Activated T-cell treated with anti-CD3 and anti-CD28 coated beads, Interleukin-2, amount 50 U/mL, for 24 hours (primary cell): ENCODE results near the gene SLX4IP.

Experiments
- DNase-seq: peaks from one replicate; pipeline ENCODE4 v3.0.0-alpha.2; 2020
- H3K27ac Mint-ChIP-seq: 2 replicates; pipeline ENCODE4 v1.8.0; 2020; ENCODE audit warnings: mild to moderate bottlenecking, mixed read lengths
- H3K27me3 Mint-ChIP-seq: 2 replicates; pipeline ENCODE4 v1.8.0; 2020; ENCODE audit warnings: mixed read lengths
- H3K36me3 Mint-ChIP-seq: 2 replicates; pipeline ENCODE4 v1.8.0; 2020; ENCODE audit warnings: low read depth, mixed read lengths
- H3K4me1 Mint-ChIP-seq: 2 replicates; pipeline ENCODE4 v1.8.0; 2020; ENCODE audit warnings: low read depth, mixed read lengths
- H3K4me3 Mint-ChIP-seq: 2 replicates; pipeline ENCODE4 v1.8.0; 2020; ENCODE audit warnings: mild to moderate bottlenecking, moderate library complexity, mixed read lengths
- H3K9me3 Mint-ChIP-seq: 2 replicates; pipeline ENCODE4 v1.8.0; 2020; ENCODE audit warnings: mixed read lengths

The SLX4IP gene

GRCh38 chr20:10647909-10648308 is 212.8 kb downstream of the SLX4IP start:
- no peak overlapping the region for H3K4me3 Mint-ChIP-seq
- H3K36me3 Mint-ChIP-seq, result no peaks in the 10 kb centered on the region
- no peak overlapping the region for H3K27ac Mint-ChIP-seq
- H3K27me3 Mint-ChIP-seq, result peaks cover 50% of the 10 kb centered on the region
- no peak for DNase-seq
- H3K9me3 Mint-ChIP-seq, result no peaks in the 10 kb centered on the region
- H3K4me1 Mint-ChIP-seq, result no peaks in the 10 kb centered on the region

- Mint-ChIP-seq H3K27me3 (peaks cover 51% of the 10 kb centered on the region), H3K27ac (no peak overlapping the region), H3K9me3 (no peaks in the 10 kb centered on the region), H3K4me3 (no peak overlapping the region), H3K36me3 (no peaks in the 10 kb centered on the region), H3K4me1 (no peaks in the 10 kb centered on the region)
- DNase-seq, result no peak
Observed at GRCh38 chr20:10648651-10649050, 213.5 kb downstream of the SLX4IP start.

- Mint-ChIP-seq H3K4me1 (no peaks in the 10 kb centered on the region), H3K4me3 (no peak overlapping the region), H3K27me3 (peaks cover 57% of the 10 kb centered on the region), H3K36me3 (no peaks in the 10 kb centered on the region), H3K9me3 (no peaks in the 10 kb centered on the region), H3K27ac (no peak overlapping the region)
- no peak for DNase-seq
Observed at GRCh38 chr20:10649080-10649796, 214.1 kb downstream of the SLX4IP start.

- no peaks in the 10 kb centered on the region for H3K4me1 Mint-ChIP-seq
- H3K27ac Mint-ChIP-seq, result no peak overlapping the region
- no peak for DNase-seq
- no peaks in the 10 kb centered on the region for H3K9me3 Mint-ChIP-seq
- no peak overlapping the region for H3K4me3 Mint-ChIP-seq
- no peaks in the 10 kb centered on the region for H3K36me3 Mint-ChIP-seq
- H3K27me3 Mint-ChIP-seq, result peaks cover 62% of the 10 kb centered on the region
Observed at GRCh38 chr20:10649797-10650160, 214.7 kb downstream of the SLX4IP start.

GRCh38 chr20:10651227-10651990 is 216.3 kb downstream of the SLX4IP start:
- Mint-ChIP-seq H3K27ac (no peak overlapping the region), H3K9me3 (no peaks in the 10 kb centered on the region), H3K4me1 (no peaks in the 10 kb centered on the region), H3K27me3 (peaks cover 68% of the 10 kb centered on the region), H3K36me3 (no peaks in the 10 kb centered on the region), H3K4me3 (no peak overlapping the region)
- DNase-seq, result no peak

- Mint-ChIP-seq H3K27ac (no peak overlapping the region), H3K4me1 (no peaks in the 10 kb centered on the region), H3K27me3 (peaks cover 68% of the 10 kb centered on the region), H3K9me3 (no peaks in the 10 kb centered on the region), H3K36me3 (no peaks in the 10 kb centered on the region), H3K4me3 (no peak overlapping the region)
- DNase-seq, result no peak
Observed at GRCh38 chr20:10652185-10652584, 217.1 kb downstream of the SLX4IP start.

- peaks cover 67% of the 10 kb centered on the region for H3K27me3 Mint-ChIP-seq
- no peak for DNase-seq
- H3K27ac Mint-ChIP-seq, result no peak overlapping the region
- no peaks in the 10 kb centered on the region for H3K4me1 Mint-ChIP-seq
- no peak overlapping the region for H3K4me3 Mint-ChIP-seq
- no peaks in the 10 kb centered on the region for H3K9me3 Mint-ChIP-seq
- H3K36me3 Mint-ChIP-seq, result no peaks in the 10 kb centered on the region
Observed at GRCh38 chr20:10652660-10653261, 217.7 kb downstream of the SLX4IP start.

GRCh38 chr20:10653599-10654249 is 218.6 kb downstream of the SLX4IP start:
- H3K27me3 Mint-ChIP-seq, result peaks cover 64% of the 10 kb centered on the region
- no peaks in the 10 kb centered on the region for H3K9me3 Mint-ChIP-seq
- DNase-seq, result no peak
- H3K36me3 Mint-ChIP-seq, result no peaks in the 10 kb centered on the region
- no peaks in the 10 kb centered on the region for H3K4me1 Mint-ChIP-seq
- H3K27ac Mint-ChIP-seq, result no peak overlapping the region
- no peak overlapping the region for H3K4me3 Mint-ChIP-seq

- no peaks in the 10 kb centered on the region for H3K4me1 Mint-ChIP-seq
- H3K27ac Mint-ChIP-seq, result no peak overlapping the region
- peaks cover 62% of the 10 kb centered on the region for H3K27me3 Mint-ChIP-seq
- H3K4me3 Mint-ChIP-seq, result no peak overlapping the region
- H3K36me3 Mint-ChIP-seq, result no peaks in the 10 kb centered on the region
- no peak for DNase-seq
- no peaks in the 10 kb centered on the region for H3K9me3 Mint-ChIP-seq
Observed at GRCh38 chr20:10654250-10654610, 219.1 kb downstream of the SLX4IP start.

GRCh38 chr20:10654630-10655029 is 219.5 kb downstream of the SLX4IP start:
- no peaks in the 10 kb centered on the region for H3K36me3 Mint-ChIP-seq
- DNase-seq, result no peak
- H3K27ac Mint-ChIP-seq, result no peak overlapping the region
- H3K4me3 Mint-ChIP-seq, result no peak overlapping the region
- H3K27me3 Mint-ChIP-seq, result peaks cover 60% of the 10 kb centered on the region
- H3K9me3 Mint-ChIP-seq, result no peaks in the 10 kb centered on the region
- H3K4me1 Mint-ChIP-seq, result no peaks in the 10 kb centered on the region

GRCh38 chr20:10655720-10656669 is 220.9 kb downstream of the SLX4IP start:
- H3K4me3 Mint-ChIP-seq, result no peak overlapping the region
- H3K27ac Mint-ChIP-seq, result no peak overlapping the region
- no peaks in the 10 kb centered on the region for H3K9me3 Mint-ChIP-seq
- no peak for DNase-seq
- peaks cover 60% of the 10 kb centered on the region for H3K27me3 Mint-ChIP-seq
- H3K4me1 Mint-ChIP-seq, result no peaks in the 10 kb centered on the region
- H3K36me3 Mint-ChIP-seq, result no peaks in the 10 kb centered on the region

GRCh38 chr20:10657453-10657852 is 222.3 kb downstream of the SLX4IP start:
- Mint-ChIP-seq H3K4me1 (no peaks in the 10 kb centered on the region), H3K9me3 (no peaks in the 10 kb centered on the region), H3K27ac (no peak overlapping the region), H3K27me3 (peaks cover 60% of the 10 kb centered on the region), H3K36me3 (no peaks in the 10 kb centered on the region), H3K4me3 (no peak overlapping the region)
- DNase-seq, result no peak

- H3K36me3 Mint-ChIP-seq, result no peaks in the 10 kb centered on the region
- H3K4me1 Mint-ChIP-seq, result no peaks in the 10 kb centered on the region
- H3K4me3 Mint-ChIP-seq, result no peak overlapping the region
- DNase-seq, result no peak
- H3K27me3 Mint-ChIP-seq, result peaks cover 59% of the 10 kb centered on the region
- no peak overlapping the region for H3K27ac Mint-ChIP-seq
- no peaks in the 10 kb centered on the region for H3K9me3 Mint-ChIP-seq
Observed at GRCh38 chr20:10658051-10658823, 223.1 kb downstream of the SLX4IP start.
